HepG2 (cell line): ENCODE data around the gene COQ8A. TPM values are rescaled to one million over a fixed set of nuclear protein-coding genes. Genes with fewer than 3 reads are reported as not detected.

Experiments
- ATAC-seq: fragments of 200-7000 bp; cut with Tn5 transposase; 3 replicates; pipeline ENCODE4 v1.9.1; 2020; ENCODE audit warnings: mild to moderate bottlenecking, moderate library complexity
- BruUV-seq: library from RNA; stranded (reverse); fragments of 400-500 nt; replicated peaks from 2 replicates; lab custom pipeline; 2021; lab: Mats Ljungman, UMichigan
- CTCF ChIA-PET: fragments of 300-600 bp; formaldehyde crosslinking; extraction: SDS; loops from one replicate; lab custom pipeline; 2021; ENCODE audit warnings: low total read pairs, inconsistent platforms, low intra/inter-chr PET ratio; lab: Yijun Ruan, JAX
- POLR2A ChIA-PET: fragments of 350-600 bp; sonication (Branson Sonifier 250); formaldehyde crosslinking; loops from one replicate; lab custom pipeline; 2020; ENCODE audit warnings: antibody characterized with exemption, inconsistent platforms; lab: Yijun Ruan, JAX
- DNase-seq: peaks from one replicate; pipeline ENCODE4 v3.0.0-alpha.2; 2015; ENCODE audit warnings: low spot score
- FAIRE-seq: peaks from 3 replicates; lab custom pipeline; 2011; peaks lifted over from hg19 to GRCh38; lab: Jason Lieb, UNC
- H2AFZ ChIP-seq: one replicate; pipeline ENCODE4 v1.6.1; 2011; ENCODE audit warnings: low read length, inconsistent platforms
- H3K27ac ChIP-seq: fragments of 300-600 bp; 3 replicates; pipeline ENCODE4 v1.8.0; 2011; ENCODE audit warnings: mixed run types, mild to moderate bottlenecking, mixed read lengths, low read length, inconsistent platforms; ENCODE audit not compliant: insufficient read depth; ENCODE audit errors: extremely low read length
- H3K27me3 ChIP-seq, 2 experiments: fragments of 200-600 bp in 1 of 2; 2 replicates in 1 of 2; 3 replicates in 1 of 2; pipeline versions ENCODE4 v1.6.0 to v1.8.0; 2011; ENCODE audit warnings: low read length in 2 of 2, mild to moderate bottlenecking in 2 of 2, moderate library complexity in 2 of 2, inconsistent platforms in 1 of 2; ENCODE audit not compliant: insufficient read depth in 2 of 2, control insufficient read depth in 1 of 2
- H3K36me3 ChIP-seq, 2 experiments: fragments of 200-600 bp in 1 of 2; replicated peaks in 1 of 2; 2 replicates in 1 of 2; 3 replicates in 1 of 2; pipeline versions ENCODE4 v1.5.1 to v1.8.0; 2011; ENCODE audit warnings: low read length in 2 of 2, inconsistent platforms in 1 of 2; ENCODE audit not compliant: insufficient read depth in 2 of 2, control insufficient read depth in 1 of 2
- H3K4me1 ChIP-seq: 2 replicates; pipeline ENCODE4 v1.5.1; 2012; ENCODE audit warnings: low read length, inconsistent platforms; ENCODE audit not compliant: insufficient read depth
- H3K4me2 ChIP-seq: 2 replicates; pipeline ENCODE4 v1.6.0; 2011; ENCODE audit warnings: low read depth, low read length, inconsistent platforms
- H3K4me3 ChIP-seq, 3 experiments: fragments of 200-600 bp in 1 of 3; sonication (generic), shearing (Covaris generic) in 1 of 3; replicated peaks in 1 of 3; 2 replicates each; pipeline ENCODE4 v1.5.1; 2011 to 2016; ENCODE audit warnings: low read length in 3 of 3, inconsistent platforms in 2 of 3, low read depth in 2 of 3, mild to moderate bottlenecking in 2 of 3, control low read depth in 1 of 3, mixed read lengths in 1 of 3; ENCODE audit not compliant: insufficient read depth in 1 of 3
- H3K79me2 ChIP-seq: one replicate; pipeline ENCODE4 v1.6.1; 2011; ENCODE audit warnings: low read length, inconsistent platforms; ENCODE audit not compliant: insufficient read depth
- H3K9ac ChIP-seq: 2 replicates; pipeline ENCODE4 v1.6.0; 2011; ENCODE audit warnings: mild to moderate bottlenecking, low read depth, low read length, inconsistent platforms; ENCODE audit not compliant: insufficient read depth
- H3K9me3 ChIP-seq: 2 replicates; pipeline ENCODE4 v1.5.1; 2012; ENCODE audit warnings: mild to moderate bottlenecking, low read length
- H4K20me1 ChIP-seq: 2 replicates; pipeline ENCODE4 v1.6.0; 2011; ENCODE audit warnings: inconsistent platforms, mild to moderate bottlenecking, low read length, moderate library complexity; ENCODE audit not compliant: insufficient read depth
- ZNF768 ChIP-seq: sonication (generic); formaldehyde crosslinking; IDR thresholded peaks from 2 replicates; pipeline ENCODE4 v1.4.0; 2020; ENCODE audit warnings: missing genetic modification reagents
- WGBS: methylation state at CpG from one replicate; pipeline ENCODE4 v1.1.6; 2017; ENCODE audit warnings: low lambda C conversion rate; 5-methylcytosine and 5-hydroxymethylcytosine counted together
- in situ Hi-C: cut with HindIII; loops from 2 replicates; pipeline ENCODE4 v1.10.0; 2017; ENCODE audit warnings: low pct_unique_long_range_greater_than_20kb; ENCODE audit not compliant: extremely low pct_ligation_motif_present
- intact Hi-C: fragments of 100-400 bp; cut with micrococcal nuclease; formaldehyde crosslinking; loops from one replicate; pipeline ENCODE4 v1.10.0; 2022; ENCODE audit not compliant: unreplicated experiment
- polyA plus RNA-seq, 8 experiments: library from polyadenylated mRNA; depleted of rRNA in 3 of 8; stranded (reverse) in 7 of 8; unstranded in 1 of 8; fragments of >200 nt; fragmentation: Illumina TruSeq in 4 of 8; extraction: Trizol in 4 of 8; gene quantifications; 2 replicates each; pipeline versions ENCODE4 v1.2.1 to v1.2.3, GENCODE V29; 2011 to 2016; ENCODE audit warnings: low read depth in 4 of 8, missing spikeins in 1 of 8, mixed read lengths in 1 of 8; ENCODE audit not compliant: insufficient read depth in 1 of 8
- total RNA-seq, 5 experiments: library from RNA; depleted of rRNA; stranded (reverse); fragments of >200 nt; fragmentation: Illumina TruSeq; extraction: Trizol; gene quantifications; 2 replicates each; pipeline ENCODE4 v1.2.3, GENCODE V29; 2016; ENCODE audit warnings: low read depth in 1 of 5
- TF ChIP-seq, protein P1 (sequence below): sonication (generic); formaldehyde crosslinking; IDR thresholded peaks from 2 replicates; pipeline ENCODE4 v1.5.1; 2020; ENCODE audit warnings: mild to moderate bottlenecking, missing genetic modification reagents, moderate library complexity

The COQ8A gene
- total and polyA plus RNA-seq, 2 of the 13 experiments (the other 11 are each of a cell fraction or from before 2014, with no cell fraction given): 60.4 to 88.7 TPM

DNA sequence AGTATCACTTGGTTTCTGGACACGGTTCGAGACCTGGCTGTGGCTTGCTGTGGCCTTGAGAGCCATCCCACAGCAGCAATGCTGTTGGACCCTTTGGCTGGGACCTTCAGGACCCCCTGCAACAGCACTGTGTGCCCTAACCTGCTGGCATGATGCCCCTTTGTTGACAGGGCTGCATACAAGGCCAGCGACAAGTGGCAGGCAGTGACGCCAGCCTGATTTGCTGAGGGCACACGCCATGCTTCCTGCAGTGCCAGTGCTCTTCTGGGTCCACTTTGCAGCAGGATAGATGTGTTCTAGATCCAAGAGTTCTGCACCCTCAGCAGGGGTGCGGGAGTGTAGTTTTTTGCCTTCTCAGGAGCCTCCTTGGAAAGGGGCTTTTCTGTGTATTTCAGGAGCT lies 32.8 kb downstream of the COQ8A start:
- Histone ChIP-seq H3K9me3 (peaks cover 6% of the 10 kb centered on the region; the same call in 1 of the 2 replicates), H3K27ac (peak overlapping the region; percentile 74), H3K4me1 (peaks cover 48% of the 10 kb centered on the region), H3K4me3 (no peak overlapping the region), H3K4me2 (peak overlapping the region; percentile 65; the same call in 1 of the 2 replicates), H2AFZ (no peak overlapping the region), H3K27me3 (no peaks in the 10 kb centered on the region; a peak in 1 of 5 replicates), H3K9ac (no peak overlapping the region), H3K79me2 (peaks cover 28% of the 10 kb centered on the region), H4K20me1 (peaks cover 11% of the 10 kb centered on the region; the same call in 1 of the 2 replicates), H3K36me3 (peaks cover 14 to 27% of the 10 kb centered on the region in 2 experiments)
- in situ Hi-C loops: no loop called here
- WGBS: 91% methylated on average over 5 of the region's 6 CpGs
- TF ChIP-seq, protein P1, sequence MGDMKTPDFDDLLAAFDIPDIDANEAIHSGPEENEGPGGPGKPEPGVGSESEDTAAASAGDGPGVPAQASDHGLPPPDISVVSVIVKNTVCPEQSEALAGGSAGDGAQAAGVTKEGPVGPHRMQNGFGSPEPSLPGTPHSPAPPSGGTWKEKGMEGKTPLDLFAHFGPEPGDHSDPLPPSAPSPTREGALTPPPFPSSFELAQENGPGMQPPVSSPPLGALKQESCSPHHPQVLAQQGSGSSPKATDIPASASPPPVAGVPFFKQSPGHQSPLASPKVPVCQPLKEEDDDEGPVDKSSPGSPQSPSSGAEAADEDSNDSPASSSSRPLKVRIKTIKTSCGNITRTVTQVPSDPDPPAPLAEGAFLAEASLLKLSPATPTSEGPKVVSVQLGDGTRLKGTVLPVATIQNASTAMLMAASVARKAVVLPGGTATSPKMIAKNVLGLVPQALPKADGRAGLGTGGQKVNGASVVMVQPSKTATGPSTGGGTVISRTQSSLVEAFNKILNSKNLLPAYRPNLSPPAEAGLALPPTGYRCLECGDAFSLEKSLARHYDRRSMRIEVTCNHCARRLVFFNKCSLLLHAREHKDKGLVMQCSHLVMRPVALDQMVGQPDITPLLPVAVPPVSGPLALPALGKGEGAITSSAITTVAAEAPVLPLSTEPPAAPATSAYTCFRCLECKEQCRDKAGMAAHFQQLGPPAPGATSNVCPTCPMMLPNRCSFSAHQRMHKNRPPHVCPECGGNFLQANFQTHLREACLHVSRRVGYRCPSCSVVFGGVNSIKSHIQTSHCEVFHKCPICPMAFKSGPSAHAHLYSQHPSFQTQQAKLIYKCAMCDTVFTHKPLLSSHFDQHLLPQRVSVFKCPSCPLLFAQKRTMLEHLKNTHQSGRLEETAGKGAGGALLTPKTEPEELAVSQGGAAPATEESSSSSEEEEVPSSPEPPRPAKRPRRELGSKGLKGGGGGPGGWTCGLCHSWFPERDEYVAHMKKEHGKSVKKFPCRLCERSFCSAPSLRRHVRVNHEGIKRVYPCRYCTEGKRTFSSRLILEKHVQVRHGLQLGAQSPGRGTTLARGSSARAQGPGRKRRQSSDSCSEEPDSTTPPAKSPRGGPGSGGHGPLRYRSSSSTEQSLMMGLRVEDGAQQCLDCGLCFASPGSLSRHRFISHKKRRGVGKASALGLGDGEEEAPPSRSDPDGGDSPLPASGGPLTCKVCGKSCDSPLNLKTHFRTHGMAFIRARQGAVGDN (CRISPR knock-in tag): peak; percentile 28; the same call in 1 of the 2 replicates
- TF ChIP-seq ZNF768 (CRISPR knock-in tag): no peak
- ATAC-seq (no peak), FAIRE-seq (no peak), DNase-seq (no peak)
- POLR2A ChIA-PET: interaction anchor here (2.6 kb wide), 1 partner anchor 29 kb away, joined by 46 read pairs; no protein-coding TSS in a partner anchor
- intact Hi-C loops: no loop called here
- no TSS peak for BruUV-seq
- CTCF ChIA-PET: no interaction called here
